ENCODE measurements around the gene R3HDM4. TPM values are rescaled to one million over a fixed set of nuclear protein-coding genes. Genes with fewer than 3 reads are reported as not detected.

The R3HDM4 gene

Small RNA genes within 50 kb of the gene (small RNA-seq; reads per million reads assigned to genes)
- not detected for gene RNU6-9 (ENCODE audit: insufficient read depth)
